Measurements from ENCODE around the gene RIF1.

DNA sequence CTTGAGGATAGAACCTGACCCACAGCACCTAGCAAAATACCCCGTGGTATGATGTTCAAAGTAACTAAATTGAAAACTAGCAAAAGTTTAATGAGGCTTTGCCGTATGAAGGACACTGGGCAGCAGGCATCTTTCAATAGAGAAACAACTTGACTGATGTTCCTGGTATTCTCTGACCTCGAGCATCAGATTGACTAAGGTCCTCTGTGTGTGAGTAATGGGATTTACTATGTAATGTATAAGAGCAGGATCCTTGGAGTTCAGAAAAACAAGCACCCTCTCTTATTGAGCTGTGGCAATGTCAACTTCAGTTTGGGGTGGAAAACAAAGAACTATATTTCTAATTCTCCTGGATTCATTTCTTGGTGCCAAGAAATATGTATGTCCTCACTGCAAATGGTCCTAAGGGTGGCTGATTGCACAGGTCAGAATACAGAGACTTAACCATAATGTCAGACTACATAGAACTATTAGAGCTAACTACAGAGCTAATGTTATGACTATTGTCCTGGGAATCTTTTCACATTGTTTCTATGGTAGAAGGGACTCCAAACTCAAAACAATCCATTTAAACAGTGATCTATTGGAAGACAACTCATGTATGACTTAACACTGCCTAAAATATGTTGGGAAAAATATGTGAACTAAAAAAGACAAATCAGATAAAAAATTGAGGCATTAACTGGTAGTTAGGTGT lies 47.9 kb upstream of the RIF1 start:
- no peak for TF ChIP-seq EZH2phosphoT487 (conservative IDR thresholded peaks at IDR 0.05; ENCODE audit: low read length)
- TF ChIP-seq, protein P1, sequence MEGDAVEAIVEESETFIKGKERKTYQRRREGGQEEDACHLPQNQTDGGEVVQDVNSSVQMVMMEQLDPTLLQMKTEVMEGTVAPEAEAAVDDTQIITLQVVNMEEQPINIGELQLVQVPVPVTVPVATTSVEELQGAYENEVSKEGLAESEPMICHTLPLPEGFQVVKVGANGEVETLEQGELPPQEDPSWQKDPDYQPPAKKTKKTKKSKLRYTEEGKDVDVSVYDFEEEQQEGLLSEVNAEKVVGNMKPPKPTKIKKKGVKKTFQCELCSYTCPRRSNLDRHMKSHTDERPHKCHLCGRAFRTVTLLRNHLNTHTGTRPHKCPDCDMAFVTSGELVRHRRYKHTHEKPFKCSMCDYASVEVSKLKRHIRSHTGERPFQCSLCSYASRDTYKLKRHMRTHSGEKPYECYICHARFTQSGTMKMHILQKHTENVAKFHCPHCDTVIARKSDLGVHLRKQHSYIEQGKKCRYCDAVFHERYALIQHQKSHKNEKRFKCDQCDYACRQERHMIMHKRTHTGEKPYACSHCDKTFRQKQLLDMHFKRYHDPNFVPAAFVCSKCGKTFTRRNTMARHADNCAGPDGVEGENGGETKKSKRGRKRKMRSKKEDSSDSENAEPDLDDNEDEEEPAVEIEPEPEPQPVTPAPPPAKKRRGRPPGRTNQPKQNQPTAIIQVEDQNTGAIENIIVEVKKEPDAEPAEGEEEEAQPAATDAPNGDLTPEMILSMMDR (IDR thresholded peaks at IDR 0.05; ENCODE audit: insufficient read depth, low read length, poor library complexity, severe bottlenecking), result no peak
